ENCODE data around the gene SFXN3.

Gene SFXN3

DNA sequence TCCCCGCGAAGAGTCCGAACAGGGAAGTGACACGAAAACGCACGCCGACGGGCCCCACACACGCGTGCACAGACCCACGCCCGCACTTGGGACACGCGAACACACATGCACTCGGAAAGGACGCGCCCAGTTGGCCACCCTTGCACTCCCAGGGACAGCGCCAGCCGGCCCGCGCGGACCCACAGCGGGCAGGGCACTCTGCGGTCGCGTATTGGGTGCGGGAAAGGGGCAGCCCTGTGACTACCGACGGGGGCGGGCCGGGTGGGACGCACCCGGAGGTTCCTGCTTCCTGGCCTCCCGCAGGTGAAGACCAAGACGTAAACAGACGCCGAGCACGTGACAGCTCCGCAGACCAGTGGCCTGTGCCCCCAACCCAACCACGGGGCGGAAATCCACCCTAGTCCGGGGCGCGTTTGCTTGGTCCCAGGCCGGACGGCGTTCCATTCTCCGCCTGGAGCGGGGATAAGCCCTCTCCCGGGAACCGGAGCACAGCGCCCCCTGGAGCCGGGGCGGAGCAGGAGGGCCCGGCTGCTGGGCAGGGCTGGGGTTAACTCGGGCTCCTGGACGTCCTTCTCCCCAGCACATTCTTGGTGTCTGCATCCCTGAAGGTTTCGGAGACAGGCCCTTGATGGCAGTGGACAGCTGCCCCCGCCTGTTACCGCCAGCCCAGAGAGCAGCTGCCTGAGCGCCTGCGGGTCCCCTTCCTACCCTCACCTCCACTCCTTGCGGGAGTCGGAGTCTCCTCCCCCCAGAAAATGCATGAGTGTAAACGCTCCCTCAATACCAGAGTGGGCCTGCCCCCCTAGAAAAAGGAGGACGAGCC lies 33.5 kb upstream of the SFXN3 start:
- TF ChIP-seq, protein P1, sequence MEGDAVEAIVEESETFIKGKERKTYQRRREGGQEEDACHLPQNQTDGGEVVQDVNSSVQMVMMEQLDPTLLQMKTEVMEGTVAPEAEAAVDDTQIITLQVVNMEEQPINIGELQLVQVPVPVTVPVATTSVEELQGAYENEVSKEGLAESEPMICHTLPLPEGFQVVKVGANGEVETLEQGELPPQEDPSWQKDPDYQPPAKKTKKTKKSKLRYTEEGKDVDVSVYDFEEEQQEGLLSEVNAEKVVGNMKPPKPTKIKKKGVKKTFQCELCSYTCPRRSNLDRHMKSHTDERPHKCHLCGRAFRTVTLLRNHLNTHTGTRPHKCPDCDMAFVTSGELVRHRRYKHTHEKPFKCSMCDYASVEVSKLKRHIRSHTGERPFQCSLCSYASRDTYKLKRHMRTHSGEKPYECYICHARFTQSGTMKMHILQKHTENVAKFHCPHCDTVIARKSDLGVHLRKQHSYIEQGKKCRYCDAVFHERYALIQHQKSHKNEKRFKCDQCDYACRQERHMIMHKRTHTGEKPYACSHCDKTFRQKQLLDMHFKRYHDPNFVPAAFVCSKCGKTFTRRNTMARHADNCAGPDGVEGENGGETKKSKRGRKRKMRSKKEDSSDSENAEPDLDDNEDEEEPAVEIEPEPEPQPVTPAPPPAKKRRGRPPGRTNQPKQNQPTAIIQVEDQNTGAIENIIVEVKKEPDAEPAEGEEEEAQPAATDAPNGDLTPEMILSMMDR (IDR thresholded peaks at IDR 0.05), result peak; percentile 90
- H3K4me2 ChIP-seq (ENCODE audit: low read length), result peak overlapping the region; percentile 98
- H3K9ac ChIP-seq, result peak overlapping the region; percentile 74
- no peaks in the 10 kb centered on the region for H3K27me3 ChIP-seq (ENCODE audit: control insufficient read depth, insufficient read depth, low read length)
- H3K79me2 ChIP-seq, result peaks cover 3% of the 10 kb centered on the region
- H2AFZ ChIP-seq, result peak overlapping the region; percentile 93
- H3K27ac ChIP-seq, result peak overlapping the region; percentile 94
- peak overlapping the region; percentile 95 for H3K4me3 ChIP-seq (ENCODE audit: low read depth, low read length)
- no peaks in the 10 kb centered on the region for H3K9me3 ChIP-seq (ENCODE audit: control insufficient read depth, low read length)
- no peaks in the 10 kb centered on the region for H3K36me3 ChIP-seq (ENCODE audit: control insufficient read depth, insufficient read depth, low read length)
- H3K4me1 ChIP-seq, result peaks cover 22% of the 10 kb centered on the region

DNA sequence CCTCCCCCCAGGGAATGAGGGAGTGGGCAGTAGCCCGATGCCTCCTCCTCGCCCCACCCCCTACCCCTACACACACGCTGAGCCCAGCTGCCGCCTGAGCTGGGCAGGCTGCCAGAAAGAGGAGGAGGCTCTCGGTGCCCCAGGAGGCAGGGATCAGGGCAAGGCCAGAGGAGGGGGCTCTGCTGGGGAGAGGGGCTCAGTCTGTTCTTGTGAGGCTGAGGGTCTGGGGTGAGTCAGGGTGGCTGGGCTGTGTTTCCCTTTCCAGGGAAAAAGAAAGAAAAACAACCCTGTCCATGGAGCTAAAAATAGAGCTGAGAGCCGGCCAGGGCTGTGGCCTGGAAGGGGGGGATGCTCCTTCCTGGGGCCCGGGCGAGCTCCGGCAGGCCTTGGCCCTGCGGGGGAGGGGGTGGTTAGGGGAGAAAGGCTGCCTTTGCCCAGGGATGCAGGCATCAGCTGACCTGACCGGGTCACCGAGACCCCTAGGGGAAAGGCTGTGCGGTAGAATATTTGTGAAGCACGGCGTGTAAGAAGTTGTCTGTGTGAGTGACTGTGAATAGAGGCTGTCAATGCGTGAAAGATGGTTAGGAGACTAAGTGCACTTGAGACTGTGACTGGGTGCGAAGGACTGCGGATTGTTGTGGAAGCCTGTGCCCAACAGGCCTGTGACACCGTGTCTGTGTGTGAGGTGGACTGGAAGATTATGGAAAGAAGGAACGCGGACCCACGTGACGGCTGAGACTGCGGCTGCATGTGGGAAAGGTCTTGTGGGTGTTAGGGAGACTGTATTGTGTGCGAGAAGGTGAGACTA lies 32.6 kb upstream of the SFXN3 start:
- Histone ChIP-seq H2AFZ (peak overlapping the region; percentile 93), H3K27me3 (ENCODE audit: control insufficient read depth, insufficient read depth, low read length) (no peaks in the 10 kb centered on the region), H3K27ac (peak overlapping the region; percentile 94), H3K4me3 (ENCODE audit: low read depth, low read length) (peak overlapping the region; percentile 95), H3K9ac (peak overlapping the region; percentile 93), H3K79me2 (peaks cover 3% of the 10 kb centered on the region), H3K4me1 (peaks cover 22% of the 10 kb centered on the region), H3K36me3 (ENCODE audit: control insufficient read depth, insufficient read depth, low read length) (no peaks in the 10 kb centered on the region), H3K9me3 (ENCODE audit: control insufficient read depth, low read length) (no peaks in the 10 kb centered on the region), H3K4me2 (ENCODE audit: low read length) (peak overlapping the region; percentile 98)
- TF ChIP-seq, protein P1 (IDR thresholded peaks at IDR 0.05), result no peak

DNA sequence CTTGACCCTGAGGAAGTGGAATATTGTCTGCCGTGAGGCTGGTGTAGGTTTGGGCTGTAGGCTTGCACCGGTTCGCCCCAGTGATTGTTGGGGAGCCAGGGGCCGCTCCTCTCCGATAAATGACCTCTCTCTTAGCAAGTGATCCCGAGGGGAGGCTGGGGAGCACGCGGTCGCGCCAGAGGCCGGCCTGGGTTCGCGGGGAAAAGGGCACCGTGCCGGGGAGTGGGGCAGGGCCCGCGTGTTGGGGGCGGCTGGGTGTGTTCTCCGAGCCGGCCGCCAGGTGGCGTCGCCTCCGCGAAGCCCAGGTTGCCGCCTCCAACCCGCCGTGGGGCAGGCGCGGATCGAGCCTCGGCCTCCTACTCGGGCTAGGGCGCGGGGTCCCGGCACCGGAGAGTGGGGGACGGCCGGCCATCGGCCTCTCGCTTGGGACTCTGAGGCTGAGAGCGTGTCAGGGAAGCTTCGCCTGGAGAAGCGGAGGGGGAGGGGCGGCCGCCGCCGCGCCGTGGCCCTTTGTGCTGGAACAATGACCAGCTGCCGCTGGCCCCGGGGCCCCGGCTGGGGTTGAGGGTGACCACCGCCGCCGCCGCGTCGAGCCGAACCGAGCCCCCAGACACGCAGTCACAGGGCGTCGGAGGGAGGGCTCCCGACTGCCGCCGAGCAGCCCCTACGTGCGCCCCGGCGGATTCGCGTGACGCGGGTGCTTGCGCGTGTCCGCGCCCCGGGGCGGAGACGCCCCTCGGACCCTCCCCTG lies 31.9 kb upstream of the SFXN3 start:
- H2AFZ ChIP-seq, result peak overlapping the region; percentile 93
- peak overlapping the region; percentile 93 for H3K9ac ChIP-seq
- no peaks in the 10 kb centered on the region for H3K9me3 ChIP-seq (ENCODE audit: control insufficient read depth, low read length)
- TF ChIP-seq, protein P1 (IDR thresholded peaks at IDR 0.05), result peak; percentile 96
- H3K4me3 ChIP-seq (ENCODE audit: low read depth, low read length), result peak overlapping the region; percentile 95
- H3K27me3 ChIP-seq (ENCODE audit: control insufficient read depth, insufficient read depth, low read length), result no peaks in the 10 kb centered on the region
- no peaks in the 10 kb centered on the region for H3K36me3 ChIP-seq (ENCODE audit: control insufficient read depth, insufficient read depth, low read length)
- peak overlapping the region; percentile 94 for H3K27ac ChIP-seq
- peaks cover 3% of the 10 kb centered on the region for H3K79me2 ChIP-seq
- peaks cover 22% of the 10 kb centered on the region for H3K4me1 ChIP-seq
- peak overlapping the region; percentile 98 for H3K4me2 ChIP-seq (ENCODE audit: low read length)

DNA sequence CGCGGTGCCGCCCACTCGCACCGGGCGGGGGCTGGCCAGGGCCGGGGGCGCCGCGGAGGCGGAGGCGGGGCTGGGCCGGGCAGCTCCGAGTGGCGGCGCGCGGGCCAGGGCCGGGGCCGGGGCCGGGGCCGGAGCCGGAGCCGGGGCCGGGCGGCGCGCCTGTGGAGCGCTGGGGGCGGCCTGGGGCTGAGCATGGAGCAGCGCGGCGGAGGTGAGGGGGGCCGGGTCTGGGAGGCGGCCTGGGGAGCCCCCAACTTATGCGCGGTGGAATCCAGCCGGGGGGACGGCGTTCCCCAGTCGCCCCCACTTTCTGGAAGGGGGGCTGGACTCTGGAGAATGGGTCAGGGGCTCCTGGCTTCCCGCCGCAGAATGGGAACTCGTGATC lies 31.3 kb upstream of the SFXN3 start, which contains the start of gene LZTS2:
Gene LZTS2 (plus strand): TSS at position 67 of the 385 bp plus-strand sequence. CDS start 2,731 bp downstream, outside the sequence.
- TF ChIP-seq, protein P1 (IDR thresholded peaks at IDR 0.05), result no peak
- Histone ChIP-seq H3K27me3 (ENCODE audit: control insufficient read depth, insufficient read depth, low read length) (no peaks in the 10 kb centered on the region), H3K79me2 (peaks cover 3% of the 10 kb centered on the region), H3K36me3 (ENCODE audit: control insufficient read depth, insufficient read depth, low read length) (no peaks in the 10 kb centered on the region), H3K4me3 (ENCODE audit: low read depth, low read length) (peak within 1 kb of the TSS; percentile 95), H2AFZ (peak within 1 kb of the TSS; percentile 93), H3K4me2 (ENCODE audit: low read length) (peak within 1 kb of the TSS; percentile 98), H3K9me3 (ENCODE audit: control insufficient read depth, low read length) (no peaks in the 10 kb centered on the region), H3K4me1 (peaks cover 22% of the 10 kb centered on the region), H3K9ac (peak within 1 kb of the TSS; percentile 94), H3K27ac (peak within 1 kb of the TSS; percentile 94)
